ENCODE measurements around the gene SEPTIN2.

- TF ChIP-seq CTCF (conservative IDR thresholded peaks at IDR 0.05; ENCODE audit: low read depth in 2 of 2) (no peak), JUNB (IDR thresholded peaks at IDR 0.05; ENCODE audit: unreplicated experiment) (no peak), EZH2phosphoT487 (IDR thresholded peaks at IDR 0.05; ENCODE audit: unreplicated experiment) (no peak), ZNF114 (CRISPR knock-in tag; IDR thresholded peaks at IDR 0.05) (no peak), EZH2 (IDR thresholded peaks at IDR 0.05; ENCODE audit: low read depth, unreplicated experiment) (no peak)
Observed at GRCh38 chr2:241330616-241330981, 14.9 kb downstream of the SEPTIN2 start.

Measured in GM23338 (cell line).